ENCODE data around the gene SCAMP3. TPM values are rescaled to one million over a fixed set of nuclear protein-coding genes. Genes with fewer than 3 reads are reported as not detected.
"Not testable (repeated sequence)": the region's sequence is repeated elsewhere in the genome, so short reads cannot be mapped to it uniquely, and the experiment has no call there.

SCAMP3 gene
- total and polyA plus RNA-seq, 3 donors from 2014 or later: 63.0 to 80.6 (median 70.9) TPM

DNA sequence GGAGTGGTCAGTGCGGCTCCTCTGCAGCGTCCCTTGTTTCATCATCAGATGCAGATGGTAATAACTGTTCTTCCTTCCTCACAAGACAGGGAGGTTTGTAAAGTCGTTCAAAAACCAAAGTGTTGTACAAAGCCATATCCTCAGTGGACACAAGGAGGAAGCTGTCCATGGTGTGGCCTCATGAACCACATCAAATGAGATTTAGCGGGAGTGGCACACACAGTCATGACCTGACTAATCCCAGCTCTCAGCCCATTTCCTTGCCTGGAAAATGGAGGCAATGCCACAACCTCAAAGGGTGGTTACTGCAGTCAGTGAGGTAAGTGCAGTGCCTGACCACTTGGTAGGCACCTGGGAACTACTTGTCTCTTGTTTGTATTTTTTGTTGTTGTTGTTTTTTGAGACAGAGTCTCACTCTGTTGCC lies 20.3 kb downstream of the SCAMP3 start:
- H3K4me1 ChIP-seq: peaks cover 8% of the 10 kb centered on the region
- H3K27ac ChIP-seq: no peak overlapping the region
- no peaks in the 10 kb centered on the region for H3K27me3 ChIP-seq
- WGBS, 2 donors: 64 to 75% methylated on average over 4 of the region's 4 CpGs
- H3K9me3 ChIP-seq: no peaks in the 10 kb centered on the region
- intact Hi-C loops (cut with DNase I; ENCODE audit: low total_unique reads): no loop called here
- TF ChIP-seq, protein P1, sequence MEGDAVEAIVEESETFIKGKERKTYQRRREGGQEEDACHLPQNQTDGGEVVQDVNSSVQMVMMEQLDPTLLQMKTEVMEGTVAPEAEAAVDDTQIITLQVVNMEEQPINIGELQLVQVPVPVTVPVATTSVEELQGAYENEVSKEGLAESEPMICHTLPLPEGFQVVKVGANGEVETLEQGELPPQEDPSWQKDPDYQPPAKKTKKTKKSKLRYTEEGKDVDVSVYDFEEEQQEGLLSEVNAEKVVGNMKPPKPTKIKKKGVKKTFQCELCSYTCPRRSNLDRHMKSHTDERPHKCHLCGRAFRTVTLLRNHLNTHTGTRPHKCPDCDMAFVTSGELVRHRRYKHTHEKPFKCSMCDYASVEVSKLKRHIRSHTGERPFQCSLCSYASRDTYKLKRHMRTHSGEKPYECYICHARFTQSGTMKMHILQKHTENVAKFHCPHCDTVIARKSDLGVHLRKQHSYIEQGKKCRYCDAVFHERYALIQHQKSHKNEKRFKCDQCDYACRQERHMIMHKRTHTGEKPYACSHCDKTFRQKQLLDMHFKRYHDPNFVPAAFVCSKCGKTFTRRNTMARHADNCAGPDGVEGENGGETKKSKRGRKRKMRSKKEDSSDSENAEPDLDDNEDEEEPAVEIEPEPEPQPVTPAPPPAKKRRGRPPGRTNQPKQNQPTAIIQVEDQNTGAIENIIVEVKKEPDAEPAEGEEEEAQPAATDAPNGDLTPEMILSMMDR (IDR thresholded peaks at IDR 0.05): no peak
- TF ChIP-seq POLR2A (IDR thresholded peaks at IDR 0.05): no peak
- H3K36me3 ChIP-seq (ENCODE audit: low read depth, missing control alignments): no peaks in the 10 kb centered on the region
- DNase-seq: no peak
- no peak overlapping the region for H3K4me3 ChIP-seq

DNA sequence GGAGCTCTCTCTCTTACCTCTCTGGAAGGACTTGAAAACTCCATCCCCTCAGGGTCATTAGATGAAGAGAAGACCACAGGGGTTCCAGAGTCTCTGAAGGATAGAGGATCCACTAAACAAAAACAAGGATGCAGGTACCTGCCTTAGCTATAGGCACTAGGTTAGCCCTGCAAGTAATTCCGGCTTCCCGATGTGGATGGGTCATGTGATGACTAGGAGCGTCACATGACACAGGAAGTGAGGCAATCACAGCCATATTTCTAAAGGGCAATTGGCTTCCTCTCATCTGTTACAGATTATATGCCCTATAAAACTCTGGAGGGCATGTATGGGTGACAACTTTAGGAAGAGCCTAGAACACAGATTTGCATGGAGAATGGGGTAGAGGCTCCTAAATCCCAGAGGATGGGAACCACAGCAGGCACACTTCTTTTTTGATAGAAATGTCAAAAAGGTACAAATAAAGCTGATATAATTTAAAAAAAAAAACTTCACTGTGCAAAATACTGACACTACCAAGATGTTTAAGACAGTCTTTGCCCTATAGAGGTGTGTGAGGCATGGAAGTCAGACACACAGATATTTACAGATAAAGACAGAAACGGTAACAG lies 21.0 kb downstream of the SCAMP3 start:
- peaks cover 8% of the 10 kb centered on the region for H3K4me1 ChIP-seq

DNA sequence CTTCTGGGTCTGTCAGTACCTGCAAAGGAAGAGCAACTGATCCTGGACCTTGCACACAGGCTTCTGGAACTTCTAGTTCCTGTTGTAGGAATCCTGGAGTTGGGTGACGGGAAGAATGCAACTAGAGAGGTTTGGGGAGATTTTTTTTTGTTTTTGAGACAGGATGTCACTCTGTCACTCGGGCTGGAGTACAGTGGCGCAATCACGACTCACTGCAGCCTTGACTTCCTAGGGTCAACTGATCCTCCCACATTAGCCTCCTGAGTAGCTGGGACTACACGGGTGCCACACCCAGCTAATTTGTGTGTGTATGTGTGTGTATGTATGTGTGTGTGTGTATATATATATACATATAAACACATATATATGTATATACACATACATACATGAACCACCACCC lies 25.7 kb downstream of the SCAMP3 start:
- TF ChIP-seq, protein P1 (IDR thresholded peaks at IDR 0.05): no peak
- TF ChIP-seq POLR2A (IDR thresholded peaks at IDR 0.05): no peak
- Histone ChIP-seq H3K4me1 (peaks cover 4% of the 10 kb centered on the region), H3K27ac (no peak overlapping the region), H3K36me3 (ENCODE audit: low read depth, missing control alignments) (no peaks in the 10 kb centered on the region), H3K9me3 (no peaks in the 10 kb centered on the region), H3K4me3 (no peak overlapping the region), H3K27me3 (no peaks in the 10 kb centered on the region)
- 87 to 89% methylated on average over 5 of the region's 5 CpGs for WGBS, 2 donors
- intact Hi-C loops (cut with DNase I; ENCODE audit: low total_unique reads): no loop called here
- no peak for DNase-seq

More for the DNA sequence above, 21.0 kb downstream of the SCAMP3 start:
- 27 to 30% methylated on average over 4 of the region's 4 CpGs for WGBS, 2 donors
- TF ChIP-seq, protein P1 (IDR thresholded peaks at IDR 0.05): no peak
- no peak for TF ChIP-seq POLR2A (IDR thresholded peaks at IDR 0.05)
- intact Hi-C loops (cut with DNase I; ENCODE audit: low total_unique reads): no loop called here
- H3K4me3 ChIP-seq: no peak overlapping the region
- no peak overlapping the region for H3K27ac ChIP-seq
- no peaks in the 10 kb centered on the region for H3K9me3 ChIP-seq
- peak; percentile 86 for DNase-seq
- H3K27me3 ChIP-seq: no peaks in the 10 kb centered on the region
- H3K36me3 ChIP-seq (ENCODE audit: low read depth, missing control alignments): no peaks in the 10 kb centered on the region

DNA sequence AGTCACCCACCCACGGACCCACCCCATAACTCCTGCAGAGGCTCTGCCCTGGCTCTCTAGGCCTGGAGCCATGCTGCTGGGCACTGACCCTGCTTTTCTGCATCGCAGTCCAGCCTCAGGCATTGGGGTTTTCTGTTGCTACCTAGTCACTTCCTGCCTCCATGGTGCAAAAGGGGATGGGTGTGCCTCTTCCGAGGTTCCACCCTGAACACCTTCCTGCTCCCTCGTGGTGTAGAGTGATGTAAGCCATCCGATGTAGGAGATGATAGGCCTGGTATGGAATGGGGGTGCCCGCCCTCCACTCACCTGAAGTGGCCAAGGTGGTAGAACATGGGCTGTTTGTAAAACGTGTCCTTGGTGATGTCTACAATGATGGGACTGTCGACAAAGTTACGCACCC lies 26.8 kb downstream of the SCAMP3 start:
- H3K36me3 ChIP-seq (ENCODE audit: low read depth, missing control alignments); H3K9me3 ChIP-seq; DNase-seq; H3K27me3 ChIP-seq; H3K27ac ChIP-seq; intact Hi-C loops (cut with DNase I; ENCODE audit: low total_unique reads); H3K4me3 ChIP-seq; H3K4me1 ChIP-seq: not testable (repeated sequence)
- 85 to 92% methylated on average over 6 to 7 of the region's 9 CpGs for whole genome bisulfite sequencing, 2 donors

DNA sequence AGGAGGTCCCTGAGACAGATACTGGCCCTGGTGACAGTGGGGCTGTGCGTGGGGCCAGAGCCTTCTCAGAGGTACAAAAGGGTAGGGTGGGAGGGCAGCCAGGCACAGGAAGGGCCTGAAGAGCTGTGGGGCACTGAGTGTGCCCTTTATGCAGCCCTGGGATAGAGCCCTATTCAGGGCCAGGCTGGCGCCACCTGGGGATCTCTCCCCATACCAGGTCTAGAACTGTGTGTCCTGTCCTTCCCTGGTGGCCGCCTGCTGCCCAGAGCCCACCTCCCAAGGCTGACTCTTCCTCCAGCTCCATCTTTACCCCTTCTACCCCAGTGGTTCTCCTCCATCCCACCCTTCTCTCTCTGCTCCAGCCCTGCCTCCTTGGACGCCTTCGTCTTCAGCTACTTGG lies 28.7 kb downstream of the SCAMP3 start:
- H3K27me3 ChIP-seq; DNase-seq; H3K27ac ChIP-seq; H3K4me1 ChIP-seq; H3K36me3 ChIP-seq (ENCODE audit: low read depth, missing control alignments); intact Hi-C loops (cut with DNase I; ENCODE audit: low total_unique reads); H3K9me3 ChIP-seq; H3K4me3 ChIP-seq: not testable (repeated sequence)
- 90% methylated on average over 2 of the region's 5 CpGs; no CpG with 5 or more reads in 1 of the 2 donors for WGBS, 2 donors

DNA sequence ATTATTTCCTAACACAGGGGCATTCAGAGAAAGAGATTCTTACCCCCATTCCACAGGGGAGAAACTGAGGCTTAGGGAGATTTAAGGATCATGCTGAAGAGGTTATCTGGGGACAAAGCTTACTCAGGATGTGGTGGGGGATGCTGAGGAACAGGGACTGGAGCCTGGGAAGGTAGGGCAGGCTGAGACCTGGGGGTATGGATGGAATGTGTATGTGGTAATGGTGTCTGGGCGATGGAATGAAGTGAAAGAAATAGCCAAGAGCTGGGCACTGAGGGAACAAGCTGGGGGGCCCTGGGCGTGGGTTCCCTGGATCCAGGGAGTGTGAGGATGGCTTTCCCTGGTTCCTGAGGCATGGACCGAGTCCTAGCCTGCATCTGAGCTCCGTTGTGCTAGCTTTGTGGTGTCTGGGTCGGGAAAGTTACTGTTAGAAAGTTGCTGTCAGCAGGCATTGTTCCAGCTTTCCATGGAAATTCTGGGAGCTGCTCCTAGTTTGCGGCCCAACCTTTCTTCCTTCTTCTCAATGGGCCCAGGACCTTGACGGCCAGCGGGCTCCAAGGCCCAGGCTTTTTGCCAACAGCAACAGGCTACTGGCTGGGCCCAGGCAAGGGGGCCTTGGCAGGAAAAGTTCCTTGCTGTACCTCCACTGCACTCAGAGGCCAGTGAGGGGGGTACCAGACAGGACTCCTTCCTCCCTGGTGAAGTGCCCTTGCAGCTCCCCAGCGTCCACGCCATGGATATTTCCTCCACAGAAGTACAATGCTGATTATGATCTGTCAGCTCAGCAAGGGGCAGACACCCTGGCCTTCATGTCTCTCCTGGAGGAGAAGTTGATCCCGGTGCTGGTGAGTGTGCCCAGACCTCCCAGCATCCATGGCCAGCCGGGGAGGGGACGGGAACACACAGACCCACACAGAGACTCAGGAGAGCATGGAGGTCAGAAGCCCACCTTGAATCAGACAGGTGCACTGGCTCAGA lies 29.9 kb downstream of the SCAMP3 start:
- H3K4me3 ChIP-seq; H3K4me1 ChIP-seq; H3K9me3 ChIP-seq; H3K27me3 ChIP-seq; H3K36me3 ChIP-seq (ENCODE audit: low read depth, missing control alignments); intact Hi-C loops (cut with DNase I; ENCODE audit: low total_unique reads): not testable (repeated sequence)
- peak; percentile 69 for DNase-seq
- WGBS, 2 donors: 45 to 52% methylated on average over 3 to 13 of the region's 13 CpGs
- peak overlapping the region in 1 of 2 donors; percentile 45 for H3K27ac ChIP-seq

DNA sequence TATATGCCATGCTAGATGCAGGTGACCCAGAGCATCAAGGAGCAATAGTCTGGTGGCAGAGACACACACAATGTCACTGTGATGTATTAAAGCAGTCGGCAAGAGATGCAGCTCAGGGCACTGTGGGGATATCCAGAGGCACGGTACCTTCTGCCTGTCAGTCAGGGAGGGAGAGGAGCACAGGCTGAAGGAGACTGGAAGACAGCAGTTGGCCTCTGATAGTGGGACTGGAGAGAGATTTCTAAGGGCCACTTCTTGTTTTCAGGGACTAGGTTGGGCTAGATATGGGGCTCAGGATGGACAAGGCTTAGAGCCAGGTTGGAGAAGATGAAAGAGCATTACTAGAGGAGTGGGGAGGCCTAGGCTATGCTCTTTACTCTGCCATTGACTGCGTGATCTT lies 30.9 kb downstream of the SCAMP3 start:
- H3K27ac ChIP-seq; DNase-seq; H3K36me3 ChIP-seq (ENCODE audit: low read depth, missing control alignments); H3K4me3 ChIP-seq; H3K27me3 ChIP-seq; intact Hi-C loops (cut with DNase I; ENCODE audit: low total_unique reads); H3K9me3 ChIP-seq: not testable (repeated sequence)
- 55 to 87% methylated on average over 3 of the region's 3 CpGs for WGBS, 2 donors
- peaks cover 12% of the 10 kb centered on the region for H3K4me1 ChIP-seq
